Astrocyte (in vitro differentiated cells and primary cell): ENCODE data around the gene DUSP8.

Source experiments
- EZH2 ChIP-seq: IDR thresholded peaks from 2 replicates; pipeline ENCODE4 v1.6.1; 2012; ENCODE audit warnings: mild to moderate bottlenecking, low read length, inconsistent platforms; ENCODE audit not compliant: insufficient read depth
- TF ChIP-seq, protein P1 (sequence below): IDR thresholded peaks from 2 replicates; pipeline ENCODE4 v1.5.1; 2011; ENCODE audit warnings: low read depth, mild to moderate bottlenecking, inconsistent platforms, low read length, moderate library complexity; ENCODE audit not compliant: insufficient read depth

DNA sequence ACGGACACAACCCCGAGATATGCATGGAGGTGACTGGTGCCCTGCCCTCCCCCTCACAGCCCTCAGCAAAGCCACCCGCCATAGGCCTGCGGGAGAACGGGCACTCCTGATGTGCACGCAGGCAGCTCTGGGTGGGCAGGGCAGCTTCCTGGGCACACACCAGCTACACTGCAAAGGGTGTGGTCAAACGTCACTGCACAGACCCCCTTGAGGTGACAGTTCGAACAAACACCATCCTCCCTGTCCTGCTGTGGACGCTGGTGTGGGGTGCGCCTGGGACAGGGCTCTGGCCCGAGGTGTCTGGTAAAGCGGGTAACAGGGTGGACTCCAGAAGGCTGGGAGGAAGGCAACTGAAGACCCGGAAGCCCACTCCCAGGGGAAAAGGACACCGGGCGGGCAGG is 63.6 kb downstream of the DUSP8 start:
- TF ChIP-seq, protein P1, sequence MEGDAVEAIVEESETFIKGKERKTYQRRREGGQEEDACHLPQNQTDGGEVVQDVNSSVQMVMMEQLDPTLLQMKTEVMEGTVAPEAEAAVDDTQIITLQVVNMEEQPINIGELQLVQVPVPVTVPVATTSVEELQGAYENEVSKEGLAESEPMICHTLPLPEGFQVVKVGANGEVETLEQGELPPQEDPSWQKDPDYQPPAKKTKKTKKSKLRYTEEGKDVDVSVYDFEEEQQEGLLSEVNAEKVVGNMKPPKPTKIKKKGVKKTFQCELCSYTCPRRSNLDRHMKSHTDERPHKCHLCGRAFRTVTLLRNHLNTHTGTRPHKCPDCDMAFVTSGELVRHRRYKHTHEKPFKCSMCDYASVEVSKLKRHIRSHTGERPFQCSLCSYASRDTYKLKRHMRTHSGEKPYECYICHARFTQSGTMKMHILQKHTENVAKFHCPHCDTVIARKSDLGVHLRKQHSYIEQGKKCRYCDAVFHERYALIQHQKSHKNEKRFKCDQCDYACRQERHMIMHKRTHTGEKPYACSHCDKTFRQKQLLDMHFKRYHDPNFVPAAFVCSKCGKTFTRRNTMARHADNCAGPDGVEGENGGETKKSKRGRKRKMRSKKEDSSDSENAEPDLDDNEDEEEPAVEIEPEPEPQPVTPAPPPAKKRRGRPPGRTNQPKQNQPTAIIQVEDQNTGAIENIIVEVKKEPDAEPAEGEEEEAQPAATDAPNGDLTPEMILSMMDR: no peak
- TF ChIP-seq EZH2: no peak
